Loucy (cell line): ENCODE data around the gene ANO5.
"Not testable (repeated sequence)": the region's sequence is repeated elsewhere in the genome, so short reads cannot be mapped to it uniquely, and the experiment has no call there.

Experiments
- EZH2phosphoT487 ChIP-seq: fragments of 200-600 bp; IDR thresholded peaks from 2 replicates; pipeline ENCODE4 v1.6.1; 2018; ENCODE audit warnings: antibody characterized with exemption, mild to moderate bottlenecking, moderate library complexity, borderline replicate concordance
- TF ChIP-seq, protein P1 (sequence below): fragments of 200-600 bp; sonication (generic); conservative IDR thresholded peaks from 2 replicates; pipeline ENCODE4 v1.5.1; 2014; ENCODE audit warnings: mild to moderate bottlenecking, antibody characterized with exemption, low read length

DNA sequence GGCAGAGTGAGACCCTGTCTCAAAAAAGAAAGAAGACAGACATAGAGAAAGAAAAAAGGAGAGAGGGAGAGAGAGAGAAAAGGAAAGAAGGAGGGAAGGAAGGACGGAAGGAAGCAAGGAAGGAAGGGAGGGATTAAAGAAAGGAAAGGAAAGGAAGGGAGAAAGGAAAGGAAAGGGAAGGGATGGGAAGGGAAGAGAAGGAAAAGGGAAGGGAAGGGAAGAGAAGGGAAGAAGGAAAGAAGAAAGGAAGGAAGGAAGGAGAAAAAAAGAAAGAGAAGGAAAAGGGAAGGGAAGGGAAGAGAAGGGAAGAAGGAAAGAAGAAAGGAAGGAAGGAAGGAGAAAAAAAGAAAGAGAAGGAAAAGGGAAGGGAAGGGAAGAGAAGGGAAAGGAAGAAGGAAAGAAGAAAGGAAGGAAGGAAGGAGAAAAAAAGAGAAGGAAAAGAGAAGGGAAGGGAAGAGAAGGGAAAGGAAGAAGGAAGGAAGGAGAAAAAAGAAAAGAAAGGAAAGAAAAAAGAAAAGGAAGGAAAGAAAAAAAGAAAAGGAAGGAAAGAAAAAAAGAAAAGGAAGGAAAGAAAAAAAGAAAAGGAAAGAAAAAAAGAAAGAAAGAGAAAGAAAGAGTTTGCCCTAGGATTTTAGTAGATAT lies 76.2 kb downstream of the ANO5 start:
- TF ChIP-seq, protein P1, sequence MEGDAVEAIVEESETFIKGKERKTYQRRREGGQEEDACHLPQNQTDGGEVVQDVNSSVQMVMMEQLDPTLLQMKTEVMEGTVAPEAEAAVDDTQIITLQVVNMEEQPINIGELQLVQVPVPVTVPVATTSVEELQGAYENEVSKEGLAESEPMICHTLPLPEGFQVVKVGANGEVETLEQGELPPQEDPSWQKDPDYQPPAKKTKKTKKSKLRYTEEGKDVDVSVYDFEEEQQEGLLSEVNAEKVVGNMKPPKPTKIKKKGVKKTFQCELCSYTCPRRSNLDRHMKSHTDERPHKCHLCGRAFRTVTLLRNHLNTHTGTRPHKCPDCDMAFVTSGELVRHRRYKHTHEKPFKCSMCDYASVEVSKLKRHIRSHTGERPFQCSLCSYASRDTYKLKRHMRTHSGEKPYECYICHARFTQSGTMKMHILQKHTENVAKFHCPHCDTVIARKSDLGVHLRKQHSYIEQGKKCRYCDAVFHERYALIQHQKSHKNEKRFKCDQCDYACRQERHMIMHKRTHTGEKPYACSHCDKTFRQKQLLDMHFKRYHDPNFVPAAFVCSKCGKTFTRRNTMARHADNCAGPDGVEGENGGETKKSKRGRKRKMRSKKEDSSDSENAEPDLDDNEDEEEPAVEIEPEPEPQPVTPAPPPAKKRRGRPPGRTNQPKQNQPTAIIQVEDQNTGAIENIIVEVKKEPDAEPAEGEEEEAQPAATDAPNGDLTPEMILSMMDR = not testable (repeated sequence)
- not testable (repeated sequence) for TF ChIP-seq EZH2phosphoT487
